ENCODE data around the gene CHMP4A. TPM values are rescaled to one million over a fixed set of nuclear protein-coding genes. Genes with fewer than 3 reads are reported as not detected.

The CHMP4A gene, protein sequence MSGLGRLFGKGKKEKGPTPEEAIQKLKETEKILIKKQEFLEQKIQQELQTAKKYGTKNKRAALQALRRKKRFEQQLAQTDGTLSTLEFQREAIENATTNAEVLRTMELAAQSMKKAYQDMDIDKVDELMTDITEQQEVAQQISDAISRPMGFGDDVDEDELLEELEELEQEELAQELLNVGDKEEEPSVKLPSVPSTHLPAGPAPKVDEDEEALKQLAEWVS
- total RNA-seq = 96.5 and 104 TPM in 2 replicates

DNA sequence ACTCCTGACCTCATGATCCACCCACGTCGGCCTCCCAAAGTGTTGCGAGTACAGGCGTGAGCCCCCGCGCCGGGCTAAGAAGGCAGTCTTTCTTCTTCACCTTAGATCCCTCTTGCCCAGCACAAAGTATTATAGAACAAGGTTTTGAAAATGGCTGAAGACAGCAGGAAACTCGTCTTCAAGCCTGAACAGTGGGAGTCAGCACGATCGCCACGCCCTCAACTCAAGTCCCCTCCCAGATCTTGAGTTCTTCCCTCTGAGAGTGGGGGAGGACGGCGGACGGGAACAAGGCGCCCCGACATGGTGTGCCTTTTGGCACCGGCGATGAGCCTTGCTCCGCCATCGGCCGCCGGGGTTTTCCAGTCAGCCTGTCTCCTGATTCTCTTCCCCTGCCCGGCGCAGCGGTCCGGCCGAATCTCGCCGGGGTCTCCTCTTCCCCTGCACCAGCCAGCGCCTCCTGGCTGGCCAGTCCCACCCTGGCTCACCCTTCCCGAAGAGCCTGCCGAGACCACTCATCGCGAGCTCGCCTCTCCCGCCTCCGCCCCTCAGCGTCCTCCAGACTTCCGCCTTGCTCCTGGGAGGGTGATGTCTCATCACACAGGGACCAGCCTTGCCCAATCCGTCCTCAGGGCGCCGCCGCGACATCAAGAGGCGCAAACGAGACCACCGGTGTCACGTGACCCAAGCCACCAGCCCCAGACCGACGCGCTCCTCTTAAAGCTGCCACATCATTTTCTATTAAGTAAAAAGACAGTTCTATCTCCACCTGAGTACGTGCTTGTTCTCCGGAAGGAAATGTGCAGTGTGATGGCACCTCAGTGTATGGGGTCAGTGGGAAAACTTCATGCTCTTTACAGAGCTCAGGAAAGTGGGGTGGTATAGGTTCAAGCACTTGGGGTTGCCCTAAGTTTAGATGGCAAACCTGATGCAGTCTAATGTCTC lies at the start of gene CHMP4A:
Gene CHMP4A (minus strand): TSS at position 565 of the 942 bp plus-strand sequence. CDS start 49 bp downstream, at position 516.
- intact Hi-C loops (cut with micrococcal nuclease) = loop anchor here (1.0 to 10.0 kb wide), 11 partner anchors 18 to 891 kb away; partner anchors contain the start of genes DCAF11, DHRS1, EMC9 and IPO4

DNA sequence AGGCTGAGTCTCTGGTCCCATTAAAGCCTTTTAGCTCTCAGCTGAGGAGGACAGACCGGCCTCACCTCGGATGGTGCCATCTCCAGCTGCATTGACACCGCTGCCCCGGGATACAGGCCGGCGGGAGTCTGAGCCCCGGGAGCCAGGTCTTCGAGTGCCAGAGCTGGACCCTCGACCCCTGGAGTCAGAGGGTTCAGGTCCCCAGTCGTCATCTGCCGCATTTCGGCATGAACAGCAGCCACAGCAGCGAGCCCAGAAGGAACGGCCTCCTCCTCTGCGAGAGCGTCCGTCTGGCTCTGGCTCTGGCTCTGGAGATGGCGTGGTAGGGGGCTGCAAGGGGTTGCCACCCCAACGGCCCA lies 48.7 kb upstream of the CHMP4A start:
- intact Hi-C loops (cut with micrococcal nuclease) = no loop called here

DNA sequence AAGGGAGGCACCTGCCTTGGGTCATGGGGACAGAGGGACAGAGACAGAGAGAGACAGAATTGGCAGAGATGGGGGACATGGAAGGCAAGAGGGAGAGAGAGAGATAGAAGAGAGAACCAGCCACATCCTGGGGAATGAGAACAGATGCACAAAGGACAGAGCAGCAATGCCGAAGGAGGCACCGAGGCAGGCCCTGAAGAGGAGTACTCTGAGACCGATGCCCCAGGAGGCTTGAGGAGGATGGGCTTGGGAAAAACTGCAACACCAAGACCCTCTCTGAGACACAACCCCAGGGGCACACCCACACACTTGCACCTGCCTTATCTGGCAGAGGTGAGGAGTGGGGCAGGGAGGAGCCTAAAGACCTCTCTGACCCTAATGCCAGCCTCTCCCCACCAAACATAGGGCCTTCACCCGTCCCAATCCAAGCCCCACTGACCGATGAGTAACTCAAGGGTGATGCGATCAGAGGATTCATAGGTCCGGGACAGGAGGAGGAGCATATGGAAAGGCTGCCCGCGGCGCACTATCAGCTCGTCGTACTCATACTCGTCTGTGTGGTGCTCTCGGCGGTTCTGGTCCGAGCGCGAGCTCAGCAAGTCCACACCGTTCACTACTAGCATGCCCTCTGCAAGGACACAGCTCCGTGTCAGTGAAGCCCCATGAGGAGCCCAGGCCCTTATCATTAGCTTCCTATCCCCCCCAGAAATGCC lies 48.1 kb upstream of the CHMP4A start:
- intact Hi-C loops (cut with micrococcal nuclease) = no loop called here

DNA sequence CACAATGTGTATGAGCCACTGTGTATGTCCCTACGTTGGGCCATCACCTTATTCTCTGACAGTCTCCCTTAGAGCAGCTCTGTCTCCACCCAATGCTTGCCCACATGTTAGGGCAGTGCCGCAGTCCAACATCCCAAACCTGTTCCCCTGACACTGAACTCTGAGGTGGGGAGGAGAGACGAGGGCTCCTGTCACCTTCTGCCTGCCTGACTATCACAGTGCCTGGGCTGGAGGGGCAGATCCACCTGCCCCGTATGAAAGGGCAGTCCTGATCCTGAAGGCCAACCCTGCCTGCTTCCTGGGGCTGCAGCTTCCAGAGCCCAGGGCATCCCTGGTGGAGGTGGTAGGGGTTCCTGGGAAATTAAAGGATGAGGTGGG lies 47.5 kb upstream of the CHMP4A start:
- intact Hi-C loops (cut with micrococcal nuclease) = no loop called here

DNA sequence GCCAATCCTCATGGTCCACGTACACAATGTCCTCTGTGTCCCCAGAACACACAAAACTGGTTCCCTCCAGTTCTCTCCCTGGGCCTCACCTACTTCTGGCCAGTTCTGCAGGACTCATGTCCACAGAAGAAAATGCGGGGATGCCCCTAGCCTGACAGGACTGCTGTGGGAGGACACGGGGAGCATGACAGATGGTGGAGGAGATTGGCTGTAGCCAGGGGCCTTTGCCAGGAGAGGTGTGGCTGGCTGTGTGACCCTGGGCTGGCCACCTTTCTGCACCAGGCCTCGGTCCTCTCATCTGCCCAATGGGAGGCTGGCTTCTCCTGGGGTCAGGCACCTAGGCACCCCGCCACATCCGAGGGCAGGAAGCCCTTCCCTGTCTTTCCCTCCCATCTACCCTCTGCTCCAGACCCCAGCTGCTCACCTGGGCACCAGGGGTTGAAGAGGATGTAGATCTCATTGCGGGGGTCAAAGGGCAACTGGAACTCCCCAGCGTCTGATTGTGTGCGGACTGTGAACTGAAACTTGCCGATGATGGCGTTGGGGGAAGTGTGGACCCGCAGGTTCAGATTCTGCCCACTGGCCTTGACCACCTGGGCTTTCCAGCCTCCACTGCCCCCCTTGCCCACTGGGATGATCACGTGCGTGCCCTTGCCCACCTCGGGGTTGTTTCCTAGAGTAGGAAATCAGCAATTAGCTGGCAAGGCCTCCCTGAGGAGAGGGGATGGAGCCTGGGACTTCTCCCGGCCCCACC lies 46.9 kb upstream of the CHMP4A start:
- intact Hi-C loops (cut with micrococcal nuclease) = no loop called here

DNA sequence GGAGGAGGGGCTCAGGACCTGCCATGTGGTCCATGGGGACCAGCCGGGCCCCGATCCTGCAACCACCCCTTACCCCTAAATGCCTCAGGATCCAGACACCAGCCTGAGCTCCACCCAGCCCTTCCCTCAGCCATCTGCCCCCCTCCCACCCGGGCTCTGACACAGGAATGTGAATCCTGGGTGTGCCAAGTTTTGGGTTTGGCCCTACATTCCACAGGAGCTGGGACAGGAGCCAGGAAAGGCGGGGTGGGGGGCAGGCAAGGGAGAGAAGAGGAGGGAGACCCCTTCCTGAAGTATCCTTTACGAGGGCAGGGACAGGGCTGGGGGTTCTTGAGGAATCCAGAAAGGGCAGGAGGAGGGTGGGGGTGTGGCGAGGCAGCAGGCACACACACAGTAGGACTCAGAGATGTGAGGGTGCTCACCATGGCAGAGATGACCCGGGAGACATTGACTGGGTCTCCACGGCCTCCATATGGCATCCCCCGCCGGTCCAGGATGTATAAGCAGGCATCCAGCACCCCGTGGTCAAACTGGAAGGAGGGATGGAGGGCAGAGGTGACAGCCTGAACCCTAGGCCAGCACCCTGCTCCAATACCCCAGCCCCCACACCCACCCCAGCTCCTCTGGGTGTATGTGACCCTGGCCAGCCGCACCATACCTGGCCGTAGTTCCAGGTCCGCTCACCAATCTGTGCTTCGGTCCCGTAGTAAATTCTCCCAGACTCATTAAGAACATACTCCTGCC lies 46.2 kb upstream of the CHMP4A start:
- intact Hi-C loops (cut with micrococcal nuclease) = no loop called here

DNA sequence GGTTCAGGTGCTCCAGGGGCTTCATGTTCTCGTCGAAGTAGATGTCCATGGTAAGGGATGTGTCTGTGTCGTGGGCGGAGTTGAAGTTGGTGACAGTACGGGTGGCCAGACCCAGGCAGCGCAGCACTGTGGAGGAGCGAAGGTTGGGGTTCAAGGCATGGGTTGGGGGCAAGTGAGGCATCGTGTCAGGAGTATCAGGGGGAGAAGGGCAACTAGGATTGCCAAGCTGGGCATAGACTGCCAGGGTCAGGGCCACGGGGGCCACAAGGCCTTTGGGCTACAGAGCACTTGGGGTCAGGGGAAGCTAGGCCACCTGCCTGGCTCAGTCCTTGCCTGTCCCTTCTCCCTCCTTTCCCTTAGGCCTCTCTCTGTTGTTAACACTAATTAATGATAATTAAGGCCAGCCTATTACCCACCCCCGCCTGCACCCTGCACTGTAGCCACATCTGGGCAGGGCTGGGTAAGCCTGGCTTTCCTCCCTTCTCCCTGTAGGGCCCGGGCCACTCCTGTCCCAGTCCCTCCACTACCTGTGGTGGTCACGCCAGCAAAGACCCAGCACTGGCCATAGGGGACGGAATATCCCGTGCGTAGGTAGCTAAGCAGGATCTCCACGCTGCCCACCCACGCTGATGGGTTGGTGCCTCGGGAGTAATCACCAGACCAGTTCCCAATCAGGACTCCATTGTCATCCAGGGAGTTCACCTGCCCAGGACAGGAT lies 45.4 kb upstream of the CHMP4A start:
- intact Hi-C loops (cut with micrococcal nuclease) = no loop called here

DNA sequence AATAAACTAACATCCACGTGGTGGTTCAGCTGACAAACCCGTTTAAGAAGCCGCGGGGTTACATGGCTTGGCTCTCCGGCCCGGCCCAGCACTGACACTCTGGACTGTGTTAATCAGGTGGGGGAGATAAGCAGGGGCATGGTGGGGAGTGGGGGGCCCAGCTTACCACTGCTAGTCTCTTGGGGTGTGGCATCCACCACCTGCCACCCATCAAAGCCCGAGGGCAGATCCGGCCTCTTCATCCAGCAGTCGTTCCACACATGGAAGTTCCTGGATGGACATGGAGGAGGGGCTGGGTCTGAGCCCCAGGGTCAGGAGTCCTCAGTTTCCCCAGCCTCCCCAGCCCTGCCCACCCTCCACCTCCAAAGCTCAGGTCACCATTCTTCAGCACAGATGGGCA lies 44.8 kb upstream of the CHMP4A start:
- intact Hi-C loops (cut with micrococcal nuclease) = no loop called here

DNA sequence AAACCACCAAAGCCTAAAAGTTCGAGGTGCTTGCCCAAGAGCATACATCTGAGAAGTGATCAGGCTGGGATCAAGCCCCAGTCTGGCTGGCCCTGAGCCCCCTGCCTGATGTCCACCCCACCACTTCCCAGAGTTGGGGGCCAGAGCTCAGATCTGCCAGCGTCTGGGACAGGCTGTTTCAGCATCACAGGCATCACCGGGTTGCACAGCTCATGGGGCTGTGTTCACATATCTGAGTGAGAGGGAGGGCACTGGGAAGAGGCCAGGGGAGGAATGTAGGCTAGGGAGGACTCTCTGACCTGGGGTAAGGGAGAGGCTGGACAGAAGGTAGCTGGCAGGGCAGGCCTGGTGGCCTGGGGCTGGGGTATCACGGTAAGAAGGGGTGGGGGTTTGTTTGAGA lies 43.7 kb upstream of the CHMP4A start:
- intact Hi-C loops (cut with micrococcal nuclease) = no loop called here

DNA sequence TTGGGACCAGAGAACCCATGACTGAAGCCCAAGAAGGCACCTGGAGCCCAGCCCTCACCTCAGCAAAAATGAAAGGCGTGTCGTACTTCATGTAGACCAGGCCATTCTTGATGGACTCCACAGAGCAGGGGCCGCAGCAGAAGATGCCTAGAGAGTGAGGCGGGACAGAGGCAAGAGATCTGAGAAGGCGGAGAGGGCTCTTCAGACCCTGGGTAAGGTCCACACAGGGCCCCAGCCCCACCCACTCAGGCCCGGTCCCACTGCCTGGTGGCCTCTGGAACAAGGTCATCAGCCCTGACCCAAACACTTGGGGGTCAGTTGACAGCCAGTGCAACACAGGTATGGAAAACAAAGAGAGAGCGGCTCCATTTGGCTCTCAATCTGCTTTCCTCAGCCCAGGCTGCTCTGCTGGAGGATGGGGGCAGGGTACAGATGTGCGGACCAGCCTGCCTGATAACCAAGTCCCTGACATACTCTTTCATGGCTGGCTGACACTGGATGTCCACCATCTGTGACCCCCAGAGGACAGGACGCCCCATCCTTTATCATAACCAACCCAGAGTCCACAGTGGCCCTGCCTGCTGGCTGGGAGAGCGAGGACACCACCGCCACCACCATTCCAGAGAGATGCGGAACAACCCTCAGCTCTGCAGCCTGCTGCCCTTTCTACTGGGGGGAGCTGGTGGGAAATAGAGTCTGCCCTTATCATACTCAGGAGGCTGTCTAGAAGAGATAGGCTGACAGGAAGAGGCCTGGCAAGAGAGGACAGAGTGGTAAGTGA lies 42.8 kb upstream of the CHMP4A start:
- intact Hi-C loops (cut with micrococcal nuclease) = no loop called here

DNA sequence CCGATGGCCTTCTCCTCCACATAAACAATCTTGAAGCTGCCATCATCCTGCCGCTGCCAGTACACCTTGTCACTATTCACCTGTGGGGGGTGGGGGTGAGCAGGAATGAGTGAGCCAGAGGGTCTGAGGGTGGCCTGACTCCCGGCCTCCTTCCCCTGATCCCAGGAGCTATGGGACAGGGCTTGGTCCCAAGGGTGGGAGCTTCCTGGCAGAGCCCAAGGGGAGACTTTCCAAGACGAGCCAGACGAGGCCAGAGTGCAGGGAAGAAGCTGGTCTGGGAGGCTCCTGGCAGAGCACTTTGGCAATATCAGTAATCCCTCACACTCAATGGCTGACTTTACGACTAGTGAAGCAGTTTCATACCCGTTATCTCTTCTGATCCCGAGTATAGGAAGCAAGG lies 42.1 kb upstream of the CHMP4A start:
- intact Hi-C loops (cut with micrococcal nuclease) = no loop called here

DNA sequence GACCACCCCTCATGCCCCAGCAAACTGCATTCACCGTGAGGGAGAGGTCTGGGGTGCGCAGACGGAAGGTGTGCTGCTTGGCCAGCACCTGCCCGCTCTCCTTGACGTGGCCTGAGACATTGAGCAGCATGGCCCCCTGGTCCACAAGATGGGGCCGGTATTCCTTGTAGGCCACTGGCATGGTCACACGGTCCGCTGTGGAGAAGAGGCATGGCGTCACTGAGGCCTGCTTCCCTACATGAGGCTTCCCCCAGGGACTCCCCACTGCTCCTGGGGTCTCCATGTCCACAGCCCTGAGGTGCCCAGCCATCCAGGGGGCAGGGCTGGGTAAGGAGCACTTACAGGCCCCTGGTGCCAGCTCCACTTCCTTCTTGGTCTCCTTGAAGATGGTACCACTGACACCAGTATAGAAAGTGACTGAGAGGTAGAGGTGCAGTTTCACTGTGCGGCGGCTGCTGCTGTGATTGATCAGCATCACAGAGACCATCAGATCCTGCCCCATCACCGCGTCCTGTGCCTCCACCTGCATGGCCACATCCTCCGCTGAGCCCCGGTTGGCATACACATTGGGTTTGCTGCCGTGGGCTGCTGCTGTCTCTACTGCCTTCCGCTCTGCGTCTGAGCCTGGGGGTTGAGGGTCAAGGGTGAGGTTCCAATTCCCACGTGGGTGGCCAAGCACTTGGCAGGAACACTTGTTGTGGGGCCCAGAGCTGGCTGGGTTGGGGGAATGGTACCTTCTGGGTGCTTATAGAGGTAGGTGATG lies 41.5 kb upstream of the CHMP4A start:
- intact Hi-C loops (cut with micrococcal nuclease) = no loop called here

DNA sequence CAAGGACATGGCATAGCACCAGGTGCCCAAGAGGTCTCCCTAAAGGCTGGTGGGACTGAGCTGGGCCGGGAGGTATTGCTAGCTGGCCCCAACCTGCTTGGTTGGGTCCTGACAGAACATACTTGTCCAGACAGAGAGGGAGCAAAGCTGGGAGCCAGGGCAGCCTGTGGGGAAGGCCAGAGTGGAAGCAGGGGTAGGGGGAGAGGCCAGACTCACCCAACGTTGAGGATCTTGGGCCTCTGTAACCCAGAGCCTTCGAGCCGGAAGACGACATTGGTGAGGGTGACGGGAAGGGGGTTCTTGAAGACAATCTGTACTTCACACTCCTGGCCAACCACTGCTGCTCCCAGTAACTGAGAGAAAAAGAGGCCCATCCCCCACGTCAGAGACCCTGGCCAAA lies 40.6 kb upstream of the CHMP4A start:
- intact Hi-C loops (cut with micrococcal nuclease) = no loop called here

DNA sequence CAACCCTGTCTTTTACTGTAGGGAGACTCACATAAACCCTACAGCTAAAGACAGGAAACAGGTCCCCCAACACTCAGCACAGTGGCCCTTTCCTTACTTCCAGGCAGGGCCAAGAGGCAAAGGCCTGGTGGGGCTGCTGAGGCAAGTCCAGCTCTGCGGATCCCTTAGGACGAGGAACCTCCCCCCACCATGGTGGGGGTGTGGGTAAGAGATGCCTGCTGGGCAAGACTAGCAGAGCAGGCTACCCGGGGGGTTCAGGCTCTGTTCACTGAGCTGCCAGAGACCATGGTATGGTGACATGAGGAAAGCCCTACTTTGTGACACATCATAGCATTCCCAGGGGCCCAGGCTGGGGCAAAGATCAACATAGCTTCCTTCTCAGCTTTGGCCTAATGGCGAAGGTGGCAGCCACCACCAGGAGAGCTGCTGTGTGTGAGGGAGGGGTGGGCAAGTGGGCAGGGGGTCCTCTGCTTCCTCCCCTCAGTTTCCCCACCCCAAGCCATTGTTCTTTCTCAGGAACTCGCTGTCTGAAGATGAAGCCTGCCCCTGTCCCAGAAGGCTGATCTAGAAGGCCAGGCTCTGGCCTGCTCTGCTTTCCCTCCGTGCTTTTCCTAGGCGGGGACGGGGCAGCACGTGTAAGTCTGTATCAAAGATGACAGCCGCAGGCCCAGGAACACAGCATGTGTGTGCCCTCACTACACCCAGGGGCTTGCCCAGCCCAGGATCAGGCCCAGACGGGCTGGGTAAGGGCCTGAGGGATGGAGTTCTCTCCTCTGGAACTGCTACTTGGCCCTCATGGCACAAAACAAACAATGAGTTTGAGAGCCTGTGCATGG lies 39.2 kb upstream of the CHMP4A start:
- intact Hi-C loops (cut with micrococcal nuclease) = no loop called here

DNA sequence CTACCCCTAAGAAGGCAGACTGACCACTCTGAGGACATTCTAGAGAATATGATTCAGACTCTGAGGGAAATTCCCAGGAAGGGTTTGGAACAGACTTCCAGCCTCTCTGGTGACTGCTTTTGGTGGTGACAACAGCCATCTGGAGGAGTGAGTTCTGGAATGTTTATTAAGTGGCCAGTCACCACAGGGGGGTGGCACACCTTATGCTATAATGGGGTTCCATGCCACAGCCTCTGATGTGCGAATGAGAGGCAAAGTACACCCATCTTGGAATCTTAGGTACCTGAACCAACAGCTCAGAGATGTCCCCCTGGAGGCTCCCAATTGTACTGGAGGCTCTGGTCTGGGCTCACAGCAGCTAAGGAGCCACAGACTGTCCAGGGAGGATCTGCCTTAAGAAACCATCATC lies 38.6 kb upstream of the CHMP4A start:
- intact Hi-C loops (cut with micrococcal nuclease) = no loop called here

DNA sequence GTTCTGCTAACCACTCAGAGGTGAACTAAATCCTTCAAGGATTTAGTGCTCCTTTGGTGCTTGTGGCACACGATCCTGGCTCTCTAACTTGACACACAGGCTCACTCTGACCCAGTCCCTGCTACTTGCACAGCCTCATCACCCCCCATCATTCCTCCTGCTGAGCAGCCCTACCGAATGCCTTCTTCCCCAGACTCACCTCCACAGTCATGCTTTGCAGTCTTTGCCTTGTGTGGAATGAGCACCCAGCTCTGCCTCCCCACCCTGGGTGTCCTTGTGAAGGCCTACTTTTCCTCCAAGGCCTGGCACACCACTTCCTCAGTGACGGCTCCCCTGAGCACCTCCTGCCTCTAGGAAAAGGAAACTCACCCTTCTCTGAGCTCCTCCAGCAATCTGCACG lies 37.1 kb upstream of the CHMP4A start:
- intact Hi-C loops (cut with micrococcal nuclease) = no loop called here

DNA sequence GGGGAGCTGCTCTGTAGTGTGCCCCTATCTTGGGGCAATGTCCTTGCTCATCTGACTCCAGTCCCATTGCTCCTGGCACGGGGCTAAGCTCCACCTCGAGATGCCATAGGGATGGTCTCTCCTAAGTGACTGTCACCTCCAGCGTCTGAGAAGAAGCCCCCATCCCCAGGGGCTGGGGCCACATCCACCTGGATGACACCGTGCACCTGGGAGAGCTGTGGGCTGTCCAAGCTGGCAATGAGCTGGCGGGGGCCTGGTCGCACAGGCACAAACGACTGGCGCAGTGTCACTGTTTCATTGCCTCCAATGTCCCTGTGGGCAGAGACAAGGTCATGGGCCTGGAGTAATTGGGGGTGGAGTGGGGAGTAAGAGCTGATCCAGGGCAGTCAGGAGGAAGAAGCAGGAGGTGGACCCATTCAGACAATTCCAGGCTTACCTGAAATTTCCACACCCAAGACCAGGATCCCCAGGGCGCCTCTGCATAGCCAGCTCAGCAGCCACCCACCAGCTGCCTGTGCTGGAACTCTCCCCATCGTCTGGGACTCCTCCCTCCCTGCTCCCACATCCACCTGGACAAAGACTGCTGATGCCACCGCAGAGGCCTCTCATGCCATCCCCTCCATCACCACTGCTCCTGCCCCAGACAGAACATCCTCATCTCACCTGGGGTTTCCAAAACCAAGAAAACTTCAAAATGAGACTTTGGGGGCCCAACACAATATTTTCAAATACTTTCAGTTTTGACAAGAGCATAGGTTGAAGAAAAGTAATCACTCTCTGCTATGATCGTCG lies 36.1 kb upstream of the CHMP4A start:
- intact Hi-C loops (cut with micrococcal nuclease) = no loop called here
